Measurements from ENCODE around the gene MRPL17. TPM values are rescaled to one million over a fixed set of nuclear protein-coding genes. Genes with fewer than 3 reads are reported as not detected.

The MRPL17 gene
- total RNA-seq, 1 donor from 2014 or later: 50.2 TPM

GRCh38 chr11:6682591-6682935, 577 bp downstream of the MRPL17 start:
- DNase-seq (ENCODE audit: low spot score): no peak

GRCh38 chr11:6681949-6682348, 1.2 kb downstream of the MRPL17 start:
- no peak for DNase-seq (ENCODE audit: low spot score)

- DNase-seq (ENCODE audit: low spot score): no peak
Measured at GRCh38 chr11:6681505-6681904, 1.6 kb downstream of the MRPL17 start.

GRCh38 chr11:6677018-6677417, 6.1 kb downstream of the MRPL17 start:
- no peak for DNase-seq (ENCODE audit: low spot score)

- no peak for DNase-seq (ENCODE audit: low spot score)
Measured at GRCh38 chr11:6674862-6675261, 8.3 kb downstream of the MRPL17 start.

GRCh38 chr11:6674219-6674597, 8.9 kb downstream of the MRPL17 start:
- DNase-seq (ENCODE audit: low spot score): no peak

- DNase-seq (ENCODE audit: low spot score): no peak
Measured at GRCh38 chr11:6673523-6674218, 9.5 kb downstream of the MRPL17 start.

- DNase-seq (ENCODE audit: low spot score): no peak
Measured at GRCh38 chr11:6671991-6672390, 11.1 kb downstream of the MRPL17 start.

GRCh38 chr11:6670202-6670830, 12.8 kb downstream of the MRPL17 start:
- DNase-seq (ENCODE audit: low spot score): no peak

GRCh38 chr11:6667733-6668374, 15.3 kb downstream of the MRPL17 start:
- DNase-seq (ENCODE audit: low spot score): no peak

- DNase-seq (ENCODE audit: low spot score): no peak
Measured at GRCh38 chr11:6666302-6667183, 16.6 kb downstream of the MRPL17 start.

GRCh38 chr11:6664551-6664950, 18.6 kb downstream of the MRPL17 start:
- DNase-seq (ENCODE audit: low spot score): no peak

- DNase-seq (ENCODE audit: low spot score): no peak
Measured at GRCh38 chr11:6663794-6664469, 19.2 kb downstream of the MRPL17 start.

- no peak for DNase-seq (ENCODE audit: low spot score)
Measured at GRCh38 chr11:6660712-6661111, 22.4 kb downstream of the MRPL17 start.

GRCh38 chr11:6658647-6659046, 24.5 kb downstream of the MRPL17 start:
- DNase-seq (ENCODE audit: low spot score): no peak

GRCh38 chr11:6657346-6657745, 25.8 kb downstream of the MRPL17 start:
- no peak for DNase-seq (ENCODE audit: low spot score)

GRCh38 chr11:6656936-6657335, 26.2 kb downstream of the MRPL17 start:
- no peak for DNase-seq (ENCODE audit: low spot score)

GRCh38 chr11:6656584-6656915, 26.6 kb downstream of the MRPL17 start:
- DNase-seq (ENCODE audit: low spot score): no peak

GRCh38 chr11:6655790-6656583, 27.2 kb downstream of the MRPL17 start, which contains the start of gene DCHS1:
Gene DCHS1 (minus strand): TSS chr11:6655809. CDS start chr11:6641613, 14,196 bp downstream.
- no peak for DNase-seq (ENCODE audit: low spot score)

- no peak for DNase-seq (ENCODE audit: low spot score)
Measured at GRCh38 chr11:6655020-6655789, 27.9 kb downstream of the MRPL17 start.
